K562 (cell line): Measurements from ENCODE around the gene TGFBR1. TPM values are rescaled to one million over a fixed set of nuclear protein-coding genes. Genes with fewer than 3 reads are reported as not detected.
A peak's percentile ranks its signal among the peaks of the same experiment; 100 is the strongest.

Experiments
- CBX3 ChIP-seq, 2 experiments: IDR thresholded peaks; 1 replicate in 1 of 2; 2 replicates in 1 of 2; pipeline ENCODE4 v1.6.1; 2012; ENCODE audit warnings: inconsistent platforms in 2 of 2, low read length in 2 of 2, borderline replicate concordance in 1 of 2, control low read depth in 1 of 2
- CEBPB ChIP-seq: fragments of 450-650 bp; IDR thresholded peaks from 2 replicates; pipeline ENCODE4 v1.6.1; 2016; ENCODE audit warnings: missing genetic modification characterization, missing compliant biosample characterization
- CTBP1 ChIP-seq: fragments of 450-650 bp; IDR thresholded peaks from 2 replicates; pipeline ENCODE4 v1.6.1; 2016; ENCODE audit warnings: borderline replicate concordance
- GTF2A2 ChIP-seq: IDR thresholded peaks from 2 replicates; pipeline ENCODE4 v1.6.1; 2016; ENCODE audit warnings: mild to moderate bottlenecking, missing genetic modification characterization, missing compliant biosample characterization
- HMBOX1 ChIP-seq: sonication (generic); IDR thresholded peaks from 2 replicates; pipeline ENCODE4 v1.6.1; 2016
- MEF2A ChIP-seq: IDR thresholded peaks from 2 replicates; pipeline ENCODE4 v1.6.1; 2011; ENCODE audit warnings: low read depth, mild to moderate bottlenecking, low read length, moderate library complexity; ENCODE audit not compliant: control insufficient read depth
- MEIS2 ChIP-seq: fragments of 450-650 bp; IDR thresholded peaks from 2 replicates; pipeline ENCODE4 v1.6.1; 2014; ENCODE audit warnings: mild to moderate bottlenecking; ENCODE audit not compliant: partially characterized antibody
- RBBP5 ChIP-seq: fragments of 200-600 bp; sonication (generic); IDR thresholded peaks from 2 replicates; pipeline ENCODE4 v1.6.1; 2012; ENCODE audit warnings: borderline replicate concordance, mild to moderate bottlenecking, low read length, control low read depth, inconsistent platforms; ENCODE audit not compliant: insufficient read depth, poor library complexity, severe bottlenecking
- SMC3 ChIP-seq: conservative IDR thresholded peaks from 2 replicates; pipeline ENCODE4 v1.6.1; 2011; ENCODE audit warnings: low read depth, low read length, improper control_type of control experiment; ENCODE audit not compliant: insufficient read depth
- TRIM25 ChIP-seq: fragments of 450-650 bp; IDR thresholded peaks from 2 replicates; pipeline ENCODE4 v1.7.0; 2016; ENCODE audit warnings: borderline replicate concordance
- XRCC3 ChIP-seq: fragments of 450-650 bp; IDR thresholded peaks from 2 replicates; pipeline ENCODE4 v1.6.1; 2017; ENCODE audit warnings: mild to moderate bottlenecking, moderate library complexity
- ZBTB12 ChIP-seq: fragments of 250-450 bp; sonication (Bioruptor Pico); IDR thresholded peaks from 2 replicates; pipeline ENCODE4 v1.4.0; 2020
- ZNF133 ChIP-seq: fragments of 250-450 bp; sonication (Bioruptor Pico); IDR thresholded peaks from 2 replicates; pipeline ENCODE4 v1.4.0; 2020; ENCODE audit warnings: mild to moderate bottlenecking
- ZZZ3 ChIP-seq: fragments of 450-650 bp; IDR thresholded peaks from 2 replicates; pipeline ENCODE4 v1.6.1; 2016; ENCODE audit warnings: antibody characterized with exemption, mild to moderate bottlenecking, moderate library complexity
- polyA plus RNA-seq, 8 experiments: library from polyadenylated mRNA; depleted of rRNA in 4 of 8; stranded (reverse) in 5 of 8; unstranded in 3 of 8; fragments of >200 nt; fragmentation: Nextera tagmentation in 2 of 8; fragmentation: Illumina TruSeq in 1 of 8; extraction: Ambion mirVana in 2 of 8; extraction: Trizol in 1 of 8; gene quantifications; 2 replicates each; pipeline versions ENCODE4 v1.2.1 to v1.2.3, GENCODE V29; 2011 to 2014; ENCODE audit warnings: inconsistent platforms in 1 of 8, missing spikeins in 1 of 8
- total RNA-seq, 7 experiments: library from RNA; depleted of rRNA in 6 of 7; stranded (reverse); fragments of >200 nt in 6 of 7; fragmentation: Illumina TruSeq in 2 of 7; extraction: Trizol in 2 of 7; gene quantifications; 2 replicates each; pipeline versions ENCODE4 v1.2.1 to v1.2.3, GENCODE V29; 2011 to 2021; ENCODE audit warnings: low replicate concordance in 1 of 7
- TF ChIP-seq, protein P1 (sequence below): fragments of 450-650 bp; formaldehyde crosslinking; IDR thresholded peaks from 2 replicates; pipeline ENCODE4 v1.4.0; 2020; ENCODE audit warnings: mild to moderate bottlenecking, moderate library complexity
- TF ChIP-seq, protein P2 (sequence below), 3 experiments: IDR thresholded peaks in 2 of 3; conservative IDR thresholded peaks in 1 of 3; 2 replicates each; pipeline ENCODE4 v1.5.1; 2011 to 2012; ENCODE audit warnings: low read length in 3 of 3, mild to moderate bottlenecking in 3 of 3, control low read depth in 2 of 3, improper control_type of control experiment in 1 of 3, inconsistent platforms in 1 of 3, low read depth in 1 of 3, mixed read lengths in 1 of 3, moderate library complexity in 1 of 3; ENCODE audit not compliant: insufficient read depth in 2 of 3
- TF ChIP-seq, protein P3 (sequence below): fragments of 250-450 bp; sonication (Bioruptor Pico); IDR thresholded peaks from 2 replicates; pipeline ENCODE4 v1.8.0; 2021; ENCODE audit warnings: mild to moderate bottlenecking, moderate library complexity

Gene TGFBR1
- total and polyA plus RNA-seq, 9 of the 15 experiments (the other 6 are each of a cell fraction or from before 2014, with no cell fraction given): 15.5 to 62.4 (median 42.7) TPM

DNA sequence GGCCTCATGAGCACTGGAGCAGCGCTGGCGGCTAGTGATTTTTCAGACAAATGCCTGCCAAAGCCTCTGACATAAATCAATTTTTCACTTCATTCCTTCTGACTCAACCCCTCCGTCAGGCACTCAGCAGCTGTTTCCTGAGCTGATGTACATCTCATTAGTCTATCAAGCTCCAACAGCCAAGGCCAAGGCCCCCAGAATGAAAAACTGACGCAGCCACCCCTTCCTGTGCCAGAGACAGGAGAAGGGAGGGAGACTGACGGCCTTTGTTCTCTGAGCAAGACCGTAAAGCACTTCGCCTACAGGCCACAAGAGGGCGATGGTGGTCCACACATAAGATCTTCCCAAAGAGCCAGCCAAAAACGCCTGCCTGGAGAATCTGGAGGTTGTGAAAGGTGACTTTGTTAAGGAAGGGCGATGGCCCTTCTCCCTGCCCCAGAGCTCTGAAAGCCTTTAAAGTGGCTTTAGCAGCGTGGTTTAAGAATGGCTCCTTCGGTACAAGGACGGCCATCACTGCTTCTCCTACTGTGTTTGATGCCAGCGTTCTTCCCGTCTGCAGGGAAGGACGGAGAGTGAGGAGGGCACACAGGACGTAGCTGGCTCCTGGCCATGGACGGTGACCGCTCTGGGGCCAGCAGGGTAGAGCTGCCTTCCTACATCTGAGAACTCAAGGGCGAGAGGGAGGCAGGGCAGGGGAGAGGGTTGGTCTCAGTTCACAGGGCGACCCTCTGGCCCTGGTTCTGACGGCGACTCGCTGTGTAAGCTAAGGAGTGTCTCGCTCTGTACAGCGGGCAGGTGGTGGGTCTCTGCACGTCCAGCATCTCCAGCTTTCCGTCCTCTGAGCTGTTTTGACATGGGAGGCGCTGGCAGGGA is 79.8 kb downstream of the TGFBR1 start (continued):
- no peak for TF ChIP-seq TRIM25
- TF ChIP-seq MEF2A: no peak
- peak; percentile 48; the same call in 1 of the 2 replicates for TF ChIP-seq CTBP1
- no peak for TF ChIP-seq ZBTB12 (CRISPR knock-in tag)
- TF ChIP-seq RBBP5: no peak
- TF ChIP-seq, protein P1, sequence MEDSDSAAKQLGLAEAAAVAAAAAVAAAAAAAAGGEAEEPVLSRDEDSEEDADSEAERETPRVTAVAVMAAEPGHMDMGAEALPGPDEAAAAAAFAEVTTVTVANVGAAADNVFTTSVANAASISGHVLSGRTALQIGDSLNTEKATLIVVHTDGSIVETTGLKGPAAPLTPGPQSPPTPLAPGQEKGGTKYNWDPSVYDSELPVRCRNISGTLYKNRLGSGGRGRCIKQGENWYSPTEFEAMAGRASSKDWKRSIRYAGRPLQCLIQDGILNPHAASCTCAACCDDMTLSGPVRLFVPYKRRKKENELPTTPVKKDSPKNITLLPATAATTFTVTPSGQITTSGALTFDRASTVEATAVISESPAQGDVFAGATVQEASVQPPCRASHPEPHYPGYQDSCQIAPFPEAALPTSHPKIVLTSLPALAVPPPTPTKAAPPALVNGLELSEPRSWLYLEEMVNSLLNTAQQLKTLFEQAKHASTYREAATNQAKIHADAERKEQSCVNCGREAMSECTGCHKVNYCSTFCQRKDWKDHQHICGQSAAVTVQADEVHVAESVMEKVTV (CRISPR knock-in tag): peak; percentile 66
- no peak for TF ChIP-seq HMBOX1
- TF ChIP-seq, protein P2, sequence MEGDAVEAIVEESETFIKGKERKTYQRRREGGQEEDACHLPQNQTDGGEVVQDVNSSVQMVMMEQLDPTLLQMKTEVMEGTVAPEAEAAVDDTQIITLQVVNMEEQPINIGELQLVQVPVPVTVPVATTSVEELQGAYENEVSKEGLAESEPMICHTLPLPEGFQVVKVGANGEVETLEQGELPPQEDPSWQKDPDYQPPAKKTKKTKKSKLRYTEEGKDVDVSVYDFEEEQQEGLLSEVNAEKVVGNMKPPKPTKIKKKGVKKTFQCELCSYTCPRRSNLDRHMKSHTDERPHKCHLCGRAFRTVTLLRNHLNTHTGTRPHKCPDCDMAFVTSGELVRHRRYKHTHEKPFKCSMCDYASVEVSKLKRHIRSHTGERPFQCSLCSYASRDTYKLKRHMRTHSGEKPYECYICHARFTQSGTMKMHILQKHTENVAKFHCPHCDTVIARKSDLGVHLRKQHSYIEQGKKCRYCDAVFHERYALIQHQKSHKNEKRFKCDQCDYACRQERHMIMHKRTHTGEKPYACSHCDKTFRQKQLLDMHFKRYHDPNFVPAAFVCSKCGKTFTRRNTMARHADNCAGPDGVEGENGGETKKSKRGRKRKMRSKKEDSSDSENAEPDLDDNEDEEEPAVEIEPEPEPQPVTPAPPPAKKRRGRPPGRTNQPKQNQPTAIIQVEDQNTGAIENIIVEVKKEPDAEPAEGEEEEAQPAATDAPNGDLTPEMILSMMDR (IDR thresholded peaks at IDR 0.05 in 2 of 3, conservative IDR thresholded peaks at IDR 0.05 in 1 of 3; ENCODE audit: insufficient read depth in 2 of 3, low read depth in 1 of 3, low read length in 3 of 3): peak; percentile 83 to 96 (median 94)
- TF ChIP-seq MEIS2: peak; percentile 40
- peak; percentile 76 for TF ChIP-seq SMC3
- TF ChIP-seq, protein P3, sequence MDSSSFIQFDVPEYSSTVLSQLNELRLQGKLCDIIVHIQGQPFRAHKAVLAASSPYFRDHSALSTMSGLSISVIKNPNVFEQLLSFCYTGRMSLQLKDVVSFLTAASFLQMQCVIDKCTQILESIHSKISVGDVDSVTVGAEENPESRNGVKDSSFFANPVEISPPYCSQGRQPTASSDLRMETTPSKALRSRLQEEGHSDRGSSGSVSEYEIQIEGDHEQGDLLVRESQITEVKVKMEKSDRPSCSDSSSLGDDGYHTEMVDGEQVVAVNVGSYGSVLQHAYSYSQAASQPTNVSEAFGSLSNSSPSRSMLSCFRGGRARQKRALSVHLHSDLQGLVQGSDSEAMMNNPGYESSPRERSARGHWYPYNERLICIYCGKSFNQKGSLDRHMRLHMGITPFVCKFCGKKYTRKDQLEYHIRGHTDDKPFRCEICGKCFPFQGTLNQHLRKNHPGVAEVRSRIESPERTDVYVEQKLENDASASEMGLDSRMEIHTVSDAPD: no peak
- no peak for TF ChIP-seq ZZZ3
- TF ChIP-seq XRCC3: no peak
- no peak for TF ChIP-seq ZNF133
- no peak for TF ChIP-seq CBX3 (IDR thresholded peaks at IDR 0.05; ENCODE audit: borderline replicate concordance in 1 of 2, low read length in 2 of 2)
- TF ChIP-seq CEBPB (tag): peak; percentile 49
- TF ChIP-seq GTF2A2 (tag): no peak
